Choroid plexus epithelial cell (primary cell): Measurements from ENCODE around the gene BLOC1S5.
A peak's percentile ranks its signal among the peaks of the same experiment; 100 is the strongest.

Experiments used
- DNase-seq: peaks from one replicate; pipeline ENCODE4 v3.0.0-alpha.2; 2010; ENCODE audit warnings: low read depth
- H3K4me3 ChIP-seq: 2 replicates; pipeline ENCODE4 v1.5.1; 2011; ENCODE audit warnings: low read depth, mild to moderate bottlenecking, control low read depth, low read length, moderate library complexity
- TF ChIP-seq, protein P1 (sequence below): conservative IDR thresholded peaks from 2 replicates; pipeline ENCODE4 v1.5.1; 2011; ENCODE audit warnings: low read depth, mild to moderate bottlenecking, control low read depth, inconsistent platforms, low read length, moderate library complexity

The BLOC1S5 gene, protein sequence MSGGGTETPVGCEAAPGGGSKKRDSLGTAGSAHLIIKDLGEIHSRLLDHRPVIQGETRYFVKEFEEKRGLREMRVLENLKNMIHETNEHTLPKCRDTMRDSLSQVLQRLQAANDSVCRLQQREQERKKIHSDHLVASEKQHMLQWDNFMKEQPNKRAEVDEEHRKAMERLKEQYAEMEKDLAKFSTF

DNA sequence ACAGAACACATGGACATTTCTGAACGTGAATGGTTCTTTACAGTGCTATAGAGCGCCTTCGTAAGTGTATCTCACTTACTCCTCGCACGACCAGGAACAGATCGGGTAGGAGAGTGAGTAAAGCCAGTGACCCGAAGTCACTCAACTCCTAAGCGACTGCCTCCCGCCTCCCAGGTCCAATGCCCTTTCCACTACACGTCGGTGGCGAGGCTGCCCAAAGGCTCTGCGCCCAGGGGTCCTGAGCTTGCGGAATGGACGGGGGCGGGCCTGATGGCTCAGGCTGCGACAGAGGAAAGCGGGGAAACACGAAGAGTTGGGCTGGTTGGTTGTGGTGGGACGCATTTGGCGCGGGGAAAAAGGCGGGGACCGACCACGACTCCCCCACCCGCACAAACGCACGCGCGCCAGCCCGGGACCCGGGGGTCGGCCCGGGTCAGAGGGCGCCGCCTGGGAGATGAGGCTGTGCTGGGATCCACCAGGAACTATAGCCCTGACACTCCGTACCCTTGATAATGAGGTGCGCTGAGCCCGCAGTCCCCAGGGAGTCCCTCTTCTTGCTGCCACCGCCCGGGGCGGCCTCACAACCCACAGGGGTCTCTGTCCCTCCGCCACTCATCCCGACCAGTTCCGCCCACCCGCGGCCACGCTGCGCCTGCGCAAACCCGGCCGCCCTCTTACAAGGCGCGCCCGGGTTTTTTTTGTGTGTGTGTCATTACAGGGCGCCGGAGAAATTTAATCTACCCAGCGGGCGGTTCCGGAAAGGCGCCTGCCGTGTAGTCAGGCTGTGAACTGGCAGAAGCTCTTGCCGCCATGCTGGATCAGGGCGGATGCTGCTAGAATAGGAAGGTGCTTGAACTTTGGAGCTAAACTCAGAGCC lies at the start of gene BLOC1S5:
Gene BLOC1S5 (minus strand): TSS at position 629 of the 877 bp plus-strand sequence. CDS start 13 bp downstream, at position 616.
- TF ChIP-seq, protein P1, sequence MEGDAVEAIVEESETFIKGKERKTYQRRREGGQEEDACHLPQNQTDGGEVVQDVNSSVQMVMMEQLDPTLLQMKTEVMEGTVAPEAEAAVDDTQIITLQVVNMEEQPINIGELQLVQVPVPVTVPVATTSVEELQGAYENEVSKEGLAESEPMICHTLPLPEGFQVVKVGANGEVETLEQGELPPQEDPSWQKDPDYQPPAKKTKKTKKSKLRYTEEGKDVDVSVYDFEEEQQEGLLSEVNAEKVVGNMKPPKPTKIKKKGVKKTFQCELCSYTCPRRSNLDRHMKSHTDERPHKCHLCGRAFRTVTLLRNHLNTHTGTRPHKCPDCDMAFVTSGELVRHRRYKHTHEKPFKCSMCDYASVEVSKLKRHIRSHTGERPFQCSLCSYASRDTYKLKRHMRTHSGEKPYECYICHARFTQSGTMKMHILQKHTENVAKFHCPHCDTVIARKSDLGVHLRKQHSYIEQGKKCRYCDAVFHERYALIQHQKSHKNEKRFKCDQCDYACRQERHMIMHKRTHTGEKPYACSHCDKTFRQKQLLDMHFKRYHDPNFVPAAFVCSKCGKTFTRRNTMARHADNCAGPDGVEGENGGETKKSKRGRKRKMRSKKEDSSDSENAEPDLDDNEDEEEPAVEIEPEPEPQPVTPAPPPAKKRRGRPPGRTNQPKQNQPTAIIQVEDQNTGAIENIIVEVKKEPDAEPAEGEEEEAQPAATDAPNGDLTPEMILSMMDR, result no peak

DNA sequence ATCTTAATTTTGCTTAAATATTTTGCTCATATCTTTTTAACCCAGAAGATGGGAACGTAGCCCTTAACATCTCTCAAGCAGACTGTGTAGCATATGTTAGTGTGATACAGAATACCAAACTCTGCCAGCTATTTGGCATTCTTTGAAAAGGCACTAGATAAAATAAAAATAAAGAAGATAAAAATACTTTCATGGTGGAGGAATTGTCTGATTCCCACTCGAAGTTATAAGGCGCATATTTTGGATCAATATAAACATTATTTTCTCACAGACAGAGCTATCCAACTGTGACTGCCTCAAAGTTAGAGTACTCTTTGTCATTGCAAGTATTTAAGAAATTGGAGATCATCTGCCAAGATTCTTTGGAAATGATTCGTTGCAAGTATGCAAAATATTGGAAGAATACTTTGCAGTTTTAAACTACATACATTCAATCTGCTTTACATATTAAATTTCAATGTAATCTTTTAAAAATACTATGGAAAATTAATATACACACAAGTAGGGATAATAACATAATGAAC lies 49.0 kb upstream of the BLOC1S5 start:
- no peak overlapping the region for H3K4me3 ChIP-seq
- TF ChIP-seq, protein P1, result no peak
- DNase-seq, result peak; percentile 56

More for the DNA sequence above, at the start of gene BLOC1S5:
- peak; percentile 98 for DNase-seq
- H3K4me3 ChIP-seq, result peak within 1 kb of the TSS; percentile 76

DNA sequence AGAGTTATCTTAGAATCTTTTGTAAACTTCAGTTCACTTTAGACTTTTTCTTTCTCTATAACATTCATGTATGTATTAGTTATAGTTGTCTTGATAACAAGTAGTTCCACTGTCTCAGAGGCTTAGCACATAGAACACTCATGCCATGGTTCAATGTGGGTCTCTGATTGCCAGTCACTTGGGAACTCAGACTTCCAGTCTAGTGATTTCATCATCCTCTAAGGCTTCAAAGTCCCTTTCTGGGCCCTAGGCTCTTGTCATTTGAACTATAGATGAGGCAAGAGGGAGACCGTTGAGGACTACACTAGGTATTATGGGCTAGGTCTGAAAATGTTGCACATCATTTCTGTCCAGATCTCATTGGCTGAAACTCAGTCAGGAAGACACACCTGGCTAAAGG lies 46.5 kb upstream of the BLOC1S5 start:
- no peak overlapping the region for H3K4me3 ChIP-seq
- DNase-seq, result no peak
- TF ChIP-seq, protein P1, result no peak

DNA sequence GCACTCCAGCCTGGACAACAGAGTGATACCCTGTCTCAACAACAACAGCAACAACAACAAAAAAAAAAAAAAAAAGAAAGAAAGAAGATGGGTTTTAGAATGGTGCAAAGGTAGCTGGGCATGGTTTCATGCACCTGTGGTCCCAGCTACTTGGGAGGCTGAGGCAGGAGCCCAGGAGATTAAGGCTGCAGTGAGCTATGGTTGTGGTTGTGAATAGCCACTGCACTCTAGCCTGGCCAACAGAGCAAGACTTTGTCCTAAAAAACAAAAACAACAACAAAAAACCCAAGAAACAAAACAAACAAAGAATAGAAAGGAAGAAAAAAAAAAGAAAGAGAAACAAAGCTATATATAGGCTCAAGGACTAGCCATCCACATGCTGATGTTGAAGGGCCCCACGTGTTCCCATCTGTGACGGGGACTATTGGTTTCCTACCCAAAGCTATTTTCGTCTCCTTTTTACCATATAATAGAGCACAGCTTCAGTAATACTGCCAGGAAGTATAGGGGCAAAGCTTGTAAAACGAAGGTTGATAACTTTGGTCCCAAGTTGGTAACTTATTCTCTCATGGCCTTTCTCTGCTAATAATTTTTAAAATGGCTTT lies 46.0 kb upstream of the BLOC1S5 start:
- TF ChIP-seq, protein P1, result no peak

DNA sequence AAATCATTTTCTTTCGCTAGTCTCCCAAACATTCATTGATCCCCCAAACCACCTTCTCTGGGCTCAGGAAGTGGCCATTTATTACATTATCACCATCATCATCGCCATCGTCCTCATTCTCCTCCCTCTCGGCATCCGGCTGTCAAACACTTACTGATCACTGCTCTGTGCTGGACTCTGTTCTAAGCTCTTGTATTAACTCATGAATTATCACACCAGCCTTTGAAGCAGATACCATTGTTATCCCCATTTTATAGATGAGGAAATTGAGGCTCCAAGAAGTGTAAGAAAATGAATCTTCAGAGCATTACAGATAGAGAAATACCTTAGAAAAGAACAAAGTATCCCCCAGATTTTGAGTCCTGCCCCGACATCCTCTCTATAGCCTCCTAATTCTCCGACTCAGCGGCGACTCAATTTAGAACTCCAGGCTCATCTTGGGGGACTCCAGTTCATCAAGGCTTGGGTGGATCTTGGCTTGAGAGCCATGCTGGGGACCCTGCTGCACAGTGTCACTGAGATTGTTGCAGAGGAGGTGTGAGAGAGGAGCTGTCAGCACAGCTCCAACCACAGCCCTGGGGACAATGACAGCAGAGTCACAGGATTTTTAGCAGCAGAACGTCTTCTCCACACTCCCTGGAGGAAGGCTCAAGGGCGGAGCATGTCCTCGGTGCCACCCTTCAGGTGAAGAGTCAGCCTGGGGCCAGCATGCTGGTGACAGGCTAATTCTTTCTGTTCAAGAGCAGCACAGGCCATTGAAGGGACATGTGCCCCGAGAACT lies 44.8 kb upstream of the BLOC1S5 start:
- DNase-seq, result no peak
- TF ChIP-seq, protein P1, result no peak
- H3K4me3 ChIP-seq, result no peak overlapping the region

More for the DNA sequence above, 46.0 kb upstream of the BLOC1S5 start:
- no peak for DNase-seq
- no peak overlapping the region for H3K4me3 ChIP-seq

DNA sequence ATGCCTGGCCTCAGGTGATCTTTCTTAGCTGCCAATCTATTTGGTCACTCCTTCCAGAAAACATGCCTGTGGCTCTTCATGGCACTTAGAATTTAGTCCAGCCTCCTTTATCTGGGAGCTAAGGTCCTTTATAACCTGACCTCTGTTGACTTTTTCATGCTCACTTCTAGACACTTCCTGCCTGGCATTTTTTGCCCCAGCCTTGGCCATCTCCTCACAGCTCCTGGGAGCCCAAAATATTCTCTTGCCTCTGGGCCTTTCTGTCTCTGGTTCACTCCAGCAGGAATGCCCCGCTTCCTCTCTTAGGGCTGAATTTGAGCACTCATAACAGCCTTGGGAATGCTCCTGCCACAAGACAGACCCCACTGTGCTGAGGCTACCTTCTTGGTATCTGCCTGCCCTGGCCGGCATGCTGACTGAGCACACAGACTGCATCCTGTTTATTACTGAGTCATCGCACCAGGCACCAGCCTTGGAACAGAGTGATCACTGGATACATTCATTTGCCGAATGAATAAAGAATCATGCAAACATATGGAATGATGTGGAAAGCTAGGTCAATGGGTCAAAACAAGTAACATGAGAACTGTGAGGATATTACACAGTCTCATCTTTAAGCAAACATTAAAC lies 44.0 kb upstream of the BLOC1S5 start:
- TF ChIP-seq, protein P1, result no peak
- H3K4me3 ChIP-seq, result no peak overlapping the region
- DNase-seq, result peak; percentile 98
